Measurements from ENCODE around the gene SZT2. TPM values are rescaled to one million over a fixed set of nuclear protein-coding genes. Genes with fewer than 3 reads are reported as not detected.

The SZT2 gene
- total RNA-seq, 1 experiment from 2014 or later: 65.3 TPM

- H3K9me3 Mint-ChIP-seq (ENCODE audit: unreplicated experiment): no peaks in the 10 kb centered on the region
- H3K27me3 Mint-ChIP-seq (ENCODE audit: insufficient read depth, unreplicated experiment): no peaks in the 10 kb centered on the region
- intact Hi-C loops (cut with micrococcal nuclease): no loop called here
- no TSS peak for BruUV-seq (replicated peaks)
- no peak for TF ChIP-seq CTCF (IDR thresholded peaks at IDR 0.05; ENCODE audit: unreplicated experiment)
- ChIA-PET CTCF (interaction anchor here (1.1 kb wide), 1 partner anchor 110 kb away, joined by 3 read pairs; no protein-coding TSS in a partner anchor), POLR2A (no interaction called here)
- H3K4me1 Mint-ChIP-seq (ENCODE audit: insufficient read depth, unreplicated experiment): peaks cover 18% of the 10 kb centered on the region
- no peak overlapping the region for H3K27ac Mint-ChIP-seq (ENCODE audit: low read depth, unreplicated experiment)
- H3K36me3 Mint-ChIP-seq (ENCODE audit: insufficient read depth, unreplicated experiment): no peaks in the 10 kb centered on the region
- no peak for DNase-seq (ENCODE audit: unreplicated experiment)
- no peak overlapping the region for H3K4me3 Mint-ChIP-seq (ENCODE audit: unreplicated experiment)
Measured at GRCh38 chr1:43345120-43345519, 44.6 kb upstream of the SZT2 start.

GRCh38 chr1:43346636-43347035 is 43.1 kb upstream of the SZT2 start:
- Mint-ChIP-seq H3K36me3 (ENCODE audit: insufficient read depth, unreplicated experiment) (no peaks in the 10 kb centered on the region), H3K4me1 (ENCODE audit: insufficient read depth, unreplicated experiment) (peaks cover 21% of the 10 kb centered on the region), H3K9me3 (ENCODE audit: unreplicated experiment) (no peaks in the 10 kb centered on the region), H3K4me3 (ENCODE audit: unreplicated experiment) (no peak overlapping the region), H3K27me3 (ENCODE audit: insufficient read depth, unreplicated experiment) (no peaks in the 10 kb centered on the region), H3K27ac (ENCODE audit: low read depth, unreplicated experiment) (no peak overlapping the region)
- CTCF ChIA-PET: interaction anchor here (0.6 kb wide), 1 partner anchor 109 kb away, joined by 3 read pairs; no protein-coding TSS in a partner anchor
- POLR2A ChIA-PET: no interaction called here
- BruUV-seq (replicated peaks): no TSS peak
- intact Hi-C loops (cut with micrococcal nuclease): no loop called here
- no peak for DNase-seq (ENCODE audit: unreplicated experiment)
- no peak for TF ChIP-seq CTCF (IDR thresholded peaks at IDR 0.05; ENCODE audit: unreplicated experiment)

- peak overlapping the region; percentile 82 for H3K4me3 Mint-ChIP-seq (ENCODE audit: unreplicated experiment)
- no peak for TF ChIP-seq CTCF (IDR thresholded peaks at IDR 0.05; ENCODE audit: unreplicated experiment)
- no peaks in the 10 kb centered on the region for H3K9me3 Mint-ChIP-seq (ENCODE audit: unreplicated experiment)
- intact Hi-C loops (cut with micrococcal nuclease): no loop called here
- CTCF ChIA-PET: interaction anchor here (0.6 to 1.5 kb wide), 3 partner anchors 67 to 416 kb away, joined by 3 to 4 read pairs (median 3); no protein-coding TSS in a partner anchor
- H3K27ac Mint-ChIP-seq (ENCODE audit: low read depth, unreplicated experiment): peak overlapping the region; percentile 96
- DNase-seq (ENCODE audit: unreplicated experiment): peak; percentile 52
- POLR2A ChIA-PET: interaction anchor here (0.6 to 1.8 kb wide), 10 partner anchors 9 to 532 kb away, joined by 3 to 10 read pairs (median 4); partner anchors contain the start of genes C1orf210, CDC20, ELOVL1 and MED8
- TSS peak; percentile 75 for BruUV-seq (replicated peaks)
- peaks cover 21% of the 10 kb centered on the region for H3K4me1 Mint-ChIP-seq (ENCODE audit: insufficient read depth, unreplicated experiment)
- no peaks in the 10 kb centered on the region for H3K36me3 Mint-ChIP-seq (ENCODE audit: insufficient read depth, unreplicated experiment)
- no peaks in the 10 kb centered on the region for H3K27me3 Mint-ChIP-seq (ENCODE audit: insufficient read depth, unreplicated experiment)
Measured at GRCh38 chr1:43348343-43348808, 41.3 kb upstream of the SZT2 start.

GRCh38 chr1:43348809-43349593 is 40.7 kb upstream of the SZT2 start:
- Mint-ChIP-seq H3K4me1 (ENCODE audit: insufficient read depth, unreplicated experiment) (peaks cover 21% of the 10 kb centered on the region), H3K4me3 (ENCODE audit: unreplicated experiment) (peak overlapping the region; percentile 82), H3K27ac (ENCODE audit: low read depth, unreplicated experiment) (peak overlapping the region; percentile 96), H3K9me3 (ENCODE audit: unreplicated experiment) (no peaks in the 10 kb centered on the region), H3K27me3 (ENCODE audit: insufficient read depth, unreplicated experiment) (no peaks in the 10 kb centered on the region), H3K36me3 (ENCODE audit: insufficient read depth, unreplicated experiment) (no peaks in the 10 kb centered on the region)
- DNase-seq (ENCODE audit: unreplicated experiment): peak; percentile 88
- ChIA-PET CTCF (interaction anchor here (1.0 to 1.5 kb wide), 2 partner anchors 66 to 111 kb away, joined by 3 to 4 read pairs; no protein-coding TSS in a partner anchor), POLR2A (interaction anchor here (0.7 to 2.3 kb wide), 9 partner anchors 9 to 533 kb away, joined by 3 to 11 read pairs (median 4); partner anchors contain the start of genes C1orf210, CDC20, ELOVL1 and MED8)
- intact Hi-C loops (cut with micrococcal nuclease): no loop called here
- TF ChIP-seq CTCF (IDR thresholded peaks at IDR 0.05; ENCODE audit: unreplicated experiment): no peak
- no TSS peak for BruUV-seq (replicated peaks)

Data from MCF 10A (cell line).